ENCODE measurements around the gene ZNF184.

The ZNF184 gene

DNA sequence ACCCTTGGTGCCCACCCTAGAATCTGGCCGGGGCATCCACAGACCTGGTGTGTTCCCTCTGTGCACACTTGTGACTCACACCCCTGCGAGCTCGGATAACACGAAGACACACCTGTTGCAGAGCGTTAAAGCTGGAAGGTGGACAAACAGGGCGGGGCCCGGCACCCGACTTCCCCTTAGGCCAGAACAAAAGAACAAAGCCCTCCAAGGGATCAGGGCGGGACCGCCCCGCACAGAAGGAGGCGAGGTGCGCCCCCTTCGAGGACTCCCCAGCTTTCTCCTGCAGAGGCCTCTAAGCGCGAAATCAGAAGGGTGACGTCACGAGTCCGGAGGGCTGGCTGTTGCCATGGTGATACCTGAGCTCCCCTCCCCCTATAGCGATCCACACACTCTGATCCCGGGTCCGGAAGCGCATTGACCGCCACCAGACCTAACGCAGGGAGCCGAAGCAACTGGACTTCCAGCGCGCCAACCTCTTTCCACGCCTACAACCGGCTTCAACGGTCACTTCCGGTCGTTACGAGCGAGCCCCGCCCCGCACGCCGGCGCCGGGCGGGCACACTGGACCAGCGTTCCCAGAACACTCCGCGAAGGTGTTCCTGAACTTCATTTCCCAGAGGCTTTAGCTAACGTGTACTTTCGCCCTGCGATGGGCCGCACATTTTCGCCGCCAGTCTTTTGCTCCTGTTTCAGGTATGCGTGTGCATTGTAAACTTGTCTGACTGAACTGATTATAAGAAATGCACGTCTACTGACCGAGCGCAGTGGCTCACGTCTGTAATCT is at the start of gene ZNF184:
TSS of gene ZNF184 (minus strand) at position 489 of the 784 bp plus-strand sequence. CDS start 811 bp downstream, outside the sequence.
- peak; percentile 81 for FAIRE-seq

DNA sequence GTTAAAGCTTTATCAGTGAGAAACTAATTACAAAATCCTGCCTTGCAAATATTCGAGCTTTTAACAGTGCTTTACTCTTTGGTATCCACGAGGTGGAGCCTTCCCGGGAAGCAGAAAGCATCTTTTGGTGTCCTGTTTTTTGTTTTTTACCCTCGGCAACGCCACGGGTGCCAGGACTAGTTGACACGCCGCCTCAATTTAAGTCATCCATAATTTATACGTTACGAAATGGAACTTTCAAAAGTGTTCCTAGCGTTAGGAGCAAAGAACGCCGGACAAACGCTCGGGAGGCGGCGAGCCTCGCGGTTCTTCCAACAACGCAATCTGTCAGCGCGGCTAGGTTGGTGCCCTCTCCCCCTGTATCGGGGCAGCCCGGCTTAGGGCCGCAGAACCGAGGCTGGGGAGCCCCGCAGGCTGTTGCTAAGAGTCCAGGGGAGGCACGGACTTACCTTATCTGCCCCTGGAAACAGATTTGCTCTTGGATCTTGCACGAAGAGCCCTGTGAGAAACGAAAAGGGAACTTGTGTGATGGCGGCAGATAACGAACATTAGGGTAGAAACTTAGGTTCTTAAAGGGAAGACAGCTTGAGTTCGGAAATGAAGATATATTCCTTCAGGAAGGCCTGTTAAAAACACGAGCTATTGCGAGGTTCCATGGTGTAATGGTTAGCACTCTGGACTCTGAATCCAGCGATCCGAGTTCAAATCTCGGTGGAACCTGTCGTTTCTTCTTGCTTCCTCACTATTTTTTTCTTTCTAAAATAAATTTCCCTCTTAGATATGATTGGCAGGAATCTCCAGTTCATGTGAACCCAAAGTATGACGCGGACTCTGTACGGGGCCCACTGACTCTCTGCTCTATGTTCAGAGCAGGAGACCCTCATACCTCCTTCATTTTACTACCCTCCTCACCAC is 46.2 kb upstream of the ZNF184 start:
- peak; percentile 77 for FAIRE-seq

- no peak for FAIRE-seq
Observed at GRCh38 chr6:27517928-27518787, 45.3 kb upstream of the ZNF184 start.

DNA sequence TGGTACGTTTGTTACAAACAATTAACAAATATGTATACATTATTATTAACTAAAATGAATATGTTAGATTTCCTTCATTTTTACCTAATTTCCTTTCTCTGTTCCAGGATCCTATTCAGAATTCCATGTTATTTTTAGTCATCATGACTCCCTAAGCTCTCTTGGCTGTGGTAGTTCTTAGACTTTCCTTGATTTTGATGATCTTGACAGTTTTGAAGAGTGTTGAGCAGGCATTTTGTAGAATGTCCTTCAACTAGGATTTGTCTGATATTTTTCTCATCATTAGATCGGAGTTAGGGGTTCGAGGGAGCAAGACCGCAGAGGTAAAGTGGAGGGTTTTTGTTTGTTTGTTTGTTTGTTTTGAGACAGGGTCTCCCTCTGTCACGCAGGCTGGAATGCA is 44.3 kb upstream of the ZNF184 start:
- FAIRE-seq: no peak

DNA sequence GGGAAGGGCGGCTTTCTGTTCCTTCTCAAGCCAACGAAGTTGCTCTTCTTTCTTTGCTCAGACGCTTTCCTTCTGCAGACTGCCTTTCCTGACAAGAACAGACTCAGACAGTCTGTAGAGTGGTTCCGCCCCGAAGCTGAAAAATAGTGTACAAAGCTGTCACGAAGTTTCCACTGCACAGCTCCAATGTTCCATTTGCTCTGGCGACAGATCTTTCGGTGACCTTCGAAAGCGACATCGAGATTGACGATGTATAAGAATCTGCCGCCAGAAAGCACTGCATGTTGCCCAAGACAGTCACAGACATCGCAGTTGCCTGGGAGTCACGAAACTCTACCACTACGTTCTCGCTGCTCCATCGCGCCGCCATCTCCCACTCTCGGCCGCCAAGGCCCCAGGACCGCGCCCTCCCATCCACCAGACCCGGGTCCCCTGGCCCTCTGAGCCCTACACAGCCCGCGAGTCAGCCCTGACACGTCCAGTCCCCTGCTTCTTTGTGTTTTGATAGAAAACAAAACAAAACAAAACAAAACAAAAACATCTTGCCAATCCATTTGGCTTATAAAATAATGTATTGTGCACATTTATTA is 42.1 kb upstream of the ZNF184 start:
- no peak for FAIRE-seq

DNA sequence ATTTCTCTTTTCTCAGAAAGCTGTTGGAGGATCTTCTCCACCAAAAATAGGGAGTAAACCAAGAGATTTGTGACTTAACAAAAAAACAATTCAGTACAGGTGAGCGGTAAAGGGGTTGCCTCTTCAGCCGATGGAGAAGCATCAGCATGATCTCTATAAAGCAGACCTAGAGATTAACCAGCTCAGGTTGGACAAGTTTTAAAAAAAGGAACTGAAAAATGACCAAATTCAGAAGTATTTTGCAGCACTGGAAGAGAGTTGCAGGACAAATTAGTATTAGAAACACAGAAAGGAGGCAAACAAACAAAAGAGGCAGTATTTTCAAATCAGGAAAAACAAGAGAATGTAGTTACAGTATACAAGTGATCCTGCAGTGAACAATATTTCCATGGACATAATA is 39.6 kb upstream of the ZNF184 start:
- FAIRE-seq: no peak

DNA sequence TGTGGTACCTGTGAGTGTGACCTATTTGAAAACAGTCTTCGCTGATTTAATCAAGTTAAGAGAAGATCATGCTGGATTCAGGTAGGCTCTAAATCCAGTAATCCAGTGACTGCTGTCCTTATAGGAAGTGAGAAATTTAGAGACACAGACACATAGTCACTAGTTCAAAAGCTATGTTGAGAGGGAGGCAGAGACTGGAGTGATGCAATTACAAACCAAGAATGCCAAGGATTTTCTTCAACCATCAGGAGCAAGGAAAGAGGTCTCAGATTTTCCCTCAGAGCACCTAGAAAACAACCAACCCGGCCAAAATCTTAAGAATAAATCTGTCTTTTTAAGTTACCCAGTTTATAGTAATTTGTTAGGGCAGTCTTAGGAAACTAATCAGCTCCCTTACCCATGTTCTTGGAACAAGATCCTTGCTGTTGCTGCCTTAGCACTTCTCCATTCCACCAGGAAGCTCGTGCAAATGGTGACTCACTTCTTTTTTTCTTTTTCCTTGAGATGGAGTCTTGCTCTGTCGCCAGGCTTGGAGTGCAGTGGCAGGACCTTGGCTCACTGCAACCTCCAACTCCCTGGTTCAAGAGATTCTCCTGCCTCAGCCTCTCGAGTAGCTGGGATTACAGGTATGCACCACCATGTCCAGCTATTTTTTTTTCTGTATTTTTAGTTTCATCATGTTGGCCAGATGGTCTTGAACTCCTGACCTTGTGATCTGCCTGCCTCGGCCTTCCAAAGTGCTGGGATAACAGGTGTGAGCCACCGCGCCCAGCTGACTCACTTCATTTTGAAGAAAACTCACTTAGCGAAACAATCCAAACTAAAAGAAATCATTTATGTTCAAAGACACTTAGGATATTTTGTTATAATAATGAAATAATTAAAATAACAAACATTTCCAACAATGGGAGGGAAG is 34.4 kb upstream of the ZNF184 start:
- no peak for FAIRE-seq

- no peak for FAIRE-seq
Observed at GRCh38 chr6:27505209-27506027, 32.5 kb upstream of the ZNF184 start.

- peak; percentile 84 for FAIRE-seq
Observed at GRCh38 chr6:27503436-27504030, 30.6 kb upstream of the ZNF184 start.

- FAIRE-seq: no peak
Observed at GRCh38 chr6:27502508-27503435, 29.9 kb upstream of the ZNF184 start.

GRCh38 chr6:27501187-27501586 is 28.3 kb upstream of the ZNF184 start:
- FAIRE-seq: no peak

- FAIRE-seq: no peak
Observed at GRCh38 chr6:27500177-27500576, 27.3 kb upstream of the ZNF184 start.

DNA sequence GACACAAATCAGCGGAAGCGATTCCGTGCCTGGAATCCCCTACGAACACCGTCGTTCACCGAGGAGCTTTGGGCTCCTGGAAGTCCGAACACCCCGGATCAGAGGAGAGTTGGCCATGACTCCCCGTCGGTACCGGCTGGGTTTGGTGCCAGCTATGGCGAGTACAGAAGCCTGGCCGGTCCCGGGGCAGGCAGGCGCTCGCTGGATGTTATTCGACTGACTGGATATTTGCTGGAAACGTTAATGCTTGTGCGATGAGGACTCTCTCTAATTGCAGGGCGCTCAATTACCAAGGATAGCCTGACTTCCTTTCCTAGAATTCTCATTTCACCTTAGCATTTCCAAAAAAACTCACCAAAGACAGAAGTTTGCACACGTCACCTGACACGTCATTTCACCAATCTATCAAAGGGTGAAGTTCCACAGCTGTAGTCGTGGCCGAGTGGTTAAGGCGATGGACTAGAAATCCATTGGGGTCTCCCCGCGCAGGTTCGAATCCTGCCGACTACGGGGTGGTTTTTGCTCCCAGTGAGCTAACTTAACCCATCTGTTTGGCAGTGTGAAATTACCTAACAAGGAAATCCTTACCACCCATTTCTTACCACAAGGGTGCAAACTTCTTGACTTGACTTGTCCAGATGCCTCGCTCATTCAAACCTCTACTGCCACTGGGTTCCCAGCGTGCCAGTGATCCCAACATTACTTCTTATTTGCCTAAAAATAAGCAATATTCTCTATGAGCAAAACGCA is 22.7 kb upstream of the ZNF184 start:
- no peak for FAIRE-seq

DNA sequence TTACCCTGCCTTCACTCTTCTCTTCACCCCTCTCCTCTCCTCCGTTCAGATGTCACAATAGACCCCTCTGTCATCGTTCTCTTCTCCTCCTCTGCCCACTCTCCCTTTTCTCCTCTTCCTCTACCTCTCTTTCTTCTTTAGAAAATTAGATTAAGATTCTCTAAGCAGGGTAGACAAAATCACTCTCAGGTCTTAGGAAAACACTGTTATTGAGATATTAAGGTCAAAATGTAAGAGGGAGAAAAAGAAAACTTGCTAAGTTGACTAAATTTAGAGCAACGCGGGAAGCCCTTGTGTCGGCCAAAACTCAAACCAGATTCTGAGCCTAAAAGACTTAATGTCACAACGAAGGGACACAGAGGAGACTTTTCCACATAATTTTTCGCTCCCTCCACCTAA is 22.1 kb upstream of the ZNF184 start:
- FAIRE-seq: no peak

GRCh38 chr6:27494103-27494502 is 21.2 kb upstream of the ZNF184 start:
- no peak for FAIRE-seq

DNA sequence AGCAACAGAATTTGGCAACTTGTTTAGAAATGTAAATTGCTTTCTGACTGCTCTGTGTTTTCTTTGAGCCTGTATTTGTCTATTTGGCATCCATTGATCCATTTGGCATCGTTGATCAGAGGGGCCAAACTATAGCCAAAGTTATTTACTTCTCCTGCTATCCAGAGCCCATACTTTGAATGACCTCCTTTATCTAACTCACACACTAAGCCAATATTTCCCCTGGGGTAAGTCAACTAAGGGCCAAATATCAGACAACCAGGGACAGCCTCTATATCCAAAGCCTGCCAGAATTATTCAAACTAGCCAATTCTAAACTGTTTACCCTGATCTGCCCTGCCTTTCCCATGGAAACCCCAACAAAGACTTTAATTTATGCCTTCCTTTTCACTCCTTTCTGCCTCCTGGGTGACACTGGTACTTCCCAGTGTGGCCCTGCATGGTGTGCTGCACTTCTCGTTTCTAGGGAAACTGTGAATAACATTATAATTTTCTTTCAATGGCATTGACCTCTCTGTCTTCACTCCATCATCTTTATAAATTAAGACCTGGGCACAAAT is 19.8 kb upstream of the ZNF184 start:
- FAIRE-seq: no peak

DNA sequence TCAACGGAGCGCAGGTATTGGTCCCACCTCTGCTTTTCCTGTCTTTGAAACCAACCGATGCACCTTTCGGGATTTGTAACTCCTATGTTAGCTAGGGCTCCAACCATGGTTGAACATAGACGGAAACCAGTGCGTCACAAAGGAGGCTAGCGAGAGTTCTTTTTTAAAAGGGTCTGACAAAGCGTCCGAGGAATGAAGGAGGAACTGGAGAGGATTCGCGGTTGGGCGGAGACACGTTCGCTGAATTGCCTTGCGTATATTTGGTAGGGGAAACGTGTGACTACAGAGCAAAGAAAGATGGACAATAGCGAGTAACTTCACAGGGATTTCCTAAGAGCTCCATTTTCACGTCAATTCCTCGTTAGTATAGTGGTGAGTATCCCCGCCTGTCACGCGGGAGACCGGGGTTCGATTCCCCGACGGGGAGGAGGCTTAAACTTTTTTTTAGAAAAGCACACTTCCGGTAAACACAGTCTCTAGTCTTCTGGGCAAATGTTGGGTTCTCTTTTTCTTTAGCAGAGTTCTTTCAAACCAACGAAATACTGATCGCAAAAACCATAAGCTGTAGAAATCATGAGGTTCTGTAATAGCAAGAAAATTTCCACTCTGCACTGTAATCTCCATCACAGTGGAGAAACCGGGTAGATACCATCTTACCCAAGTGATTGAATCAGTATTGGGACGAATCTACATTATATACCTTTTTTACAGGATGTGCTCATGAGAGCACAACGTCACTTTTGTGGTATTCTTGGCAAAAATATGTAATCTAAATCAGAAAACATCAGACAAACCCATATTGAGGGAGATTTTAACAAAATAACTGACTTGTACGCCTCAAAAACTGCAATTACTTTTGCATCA is 6.6 kb upstream of the ZNF184 start:
- peak; percentile 75 for FAIRE-seq

Data from islet of Langerhans (tissue), 1 donor.